Panc1 (cell line): ENCODE results near the gene CRYBG1. TPM values are rescaled to one million over a fixed set of nuclear protein-coding genes. Genes with fewer than 3 reads are reported as not detected.

ENCODE experiments used
- ATAC-seq: fragments of 200-7000 bp; cut with Tn5 transposase; 2 replicates; pipeline ENCODE4 v1.9.1; 2020; ENCODE audit warnings: mild to moderate bottlenecking, moderate library complexity
- BruUV-seq: library from RNA; stranded (reverse); fragments of 400-500 nt; replicated peaks from 2 replicates; lab custom pipeline; 2021; lab: Mats Ljungman, UMichigan
- CTCF ChIA-PET: fragments of 300-600 bp; sonication (Branson Sonifier 250); formaldehyde crosslinking; loops from one replicate; lab custom pipeline; 2022; ENCODE audit warnings: antibody characterized with exemption; lab: Charles Lee
- POLR2A ChIA-PET: fragments of 300-600 bp; sonication (Branson Sonifier 250); formaldehyde crosslinking; loops from one replicate; lab custom pipeline; 2022; ENCODE audit warnings: antibody characterized with exemption; lab: Charles Lee
- DNase-seq: peaks from one replicate; pipeline ENCODE4 v3.0.0-alpha.2; 2010; ENCODE audit warnings: low read depth, low spot score
- H3K27ac ChIP-seq: 2 replicates; pipeline ENCODE4 v1.5.1; 2011; ENCODE audit warnings: mild to moderate bottlenecking, low read length, inconsistent platforms
- H3K27me3 ChIP-seq: fragments of 200-500 bp; sonication (Bioruptor generic); 2 replicates; pipeline ENCODE4 v1.6.0; 2014; ENCODE audit warnings: low read length, inconsistent platforms; ENCODE audit not compliant: control insufficient read depth, insufficient read depth
- H3K36me3 ChIP-seq: fragments of 200-500 bp; sonication (Bioruptor generic); 2 replicates; pipeline ENCODE4 v1.5.1; 2014; ENCODE audit warnings: inconsistent platforms, mild to moderate bottlenecking, low read length, moderate library complexity; ENCODE audit not compliant: control insufficient read depth, insufficient read depth
- H3K4me1 ChIP-seq: 2 replicates; pipeline ENCODE4 v1.5.1; 2011; ENCODE audit warnings: inconsistent platforms, mild to moderate bottlenecking, low read length, moderate library complexity; ENCODE audit not compliant: control insufficient read depth, insufficient read depth
- H3K4me3 ChIP-seq, 2 experiments: 2 replicates each; pipeline ENCODE4 v1.5.1; 2011 to 2012; ENCODE audit warnings: low read depth in 2 of 2, low read length in 2 of 2, mild to moderate bottlenecking in 2 of 2, inconsistent platforms in 1 of 2, moderate library complexity in 1 of 2
- H3K9me3 ChIP-seq: fragments of 200-500 bp; sonication (Bioruptor generic); 2 replicates; pipeline ENCODE4 v1.5.1; 2014; ENCODE audit warnings: low read depth, mild to moderate bottlenecking, inconsistent platforms, low read length, moderate library complexity; ENCODE audit not compliant: control insufficient read depth, insufficient read depth
- POLR2AphosphoS5 ChIP-seq: IDR thresholded peaks from 2 replicates; pipeline ENCODE4 v1.6.1; 2012; ENCODE audit warnings: mild to moderate bottlenecking, low read depth, low read length, moderate library complexity
- SIN3A ChIP-seq: IDR thresholded peaks from 2 replicates; pipeline ENCODE4 v1.6.1; 2012; ENCODE audit warnings: low read depth, mild to moderate bottlenecking, low read length, moderate library complexity, borderline replicate concordance; ENCODE audit not compliant: insufficient read depth
- TCF7L2 ChIP-seq: IDR thresholded peaks from 2 replicates; pipeline ENCODE4 v1.6.1; 2011; ENCODE audit warnings: mild to moderate bottlenecking, low read depth, low read length, inconsistent platforms
- in situ Hi-C: cut with HindIII; loops from 2 replicates; pipeline ENCODE4 v1.10.0; 2016; ENCODE audit warnings: low sequenced_read_pairs, low pct_unique_long_range_greater_than_20kb
- intact Hi-C: fragments of 100-400 bp; cut with micrococcal nuclease; formaldehyde crosslinking; loops from one replicate; pipeline ENCODE4 v1.10.0; 2022; ENCODE audit not compliant: unreplicated experiment
- total RNA-seq: library from RNA; stranded (reverse); gene quantifications from one replicate; pipeline ENCODE4 v1.2.1, GENCODE V29; 2021; ENCODE audit not compliant: unreplicated experiment
- TF ChIP-seq, protein P1 (sequence below), 2 experiments: IDR thresholded peaks; 2 replicates each; pipeline ENCODE4 v1.6.1; 2011 to 2012; ENCODE audit warnings: low read depth in 2 of 2, control low read depth in 1 of 2, low read length in 1 of 2, mild to moderate bottlenecking in 1 of 2, moderate library complexity in 1 of 2; ENCODE audit not compliant: insufficient read depth in 1 of 2
- TF ChIP-seq, protein P2 (sequence below): fragments of 450-650 bp; IDR thresholded peaks from 2 replicates; pipeline ENCODE4 v1.5.1; 2017; ENCODE audit warnings: mild to moderate bottlenecking

The CRYBG1 gene
- total RNA-seq, 1 experiment from 2014 or later = 32.3 TPM

DNA sequence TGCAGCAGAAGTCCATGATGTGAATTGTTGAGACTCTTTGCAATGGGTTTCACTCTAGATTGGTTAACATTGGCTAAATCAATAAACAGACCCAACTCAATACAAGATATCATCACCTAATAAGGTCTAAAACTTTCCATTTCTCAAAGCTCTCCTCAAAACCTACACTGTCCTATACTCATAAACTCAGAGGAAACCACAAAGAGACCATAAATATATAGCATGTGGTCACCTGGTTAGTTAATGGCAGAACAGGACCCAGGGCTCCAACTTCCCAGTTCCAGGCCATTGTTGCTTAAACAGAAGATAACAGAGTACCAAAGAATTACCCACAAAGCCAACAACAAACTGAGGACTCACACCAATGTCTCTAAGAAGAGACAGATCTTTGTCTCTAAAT lies 256.8 kb downstream of the CRYBG1 start:
- CTCF ChIA-PET = no interaction called here
- BruUV-seq = no TSS peak

DNA sequence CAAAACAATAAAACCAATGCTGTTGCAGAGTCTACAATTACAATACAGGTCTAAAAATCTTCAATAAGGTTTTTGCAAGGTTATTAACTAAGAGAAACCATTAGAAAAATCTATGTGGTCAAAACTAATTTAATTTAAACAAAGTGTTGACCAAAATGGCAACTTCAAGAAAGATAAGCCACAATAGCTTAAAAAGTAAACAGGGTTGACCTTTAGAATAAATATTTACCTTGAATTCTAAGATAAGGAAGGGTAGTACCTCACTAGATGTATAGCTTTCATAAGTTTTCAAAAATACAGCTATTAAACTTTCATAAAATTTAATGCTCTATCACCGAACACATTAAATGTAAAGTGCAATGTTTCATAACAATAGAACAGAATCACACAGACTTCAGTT lies 257.3 kb downstream of the CRYBG1 start:
- Histone ChIP-seq H3K27me3 (no peaks in the 10 kb centered on the region), H3K4me3 (no peak overlapping the region), H3K27ac (no peak overlapping the region), H3K9me3 (no peaks in the 10 kb centered on the region), H3K36me3 (no peaks in the 10 kb centered on the region), H3K4me1 (no peaks in the 10 kb centered on the region)
- intact Hi-C loops (no loop called here), in situ Hi-C loops (no loop called here)
- DNase-seq (no peak), ATAC-seq (no peak)
- ChIA-PET CTCF (no interaction called here), POLR2A (no interaction called here)
- TF ChIP-seq POLR2AphosphoS5 (no peak), TCF7L2 (no peak), SIN3A (no peak)
- TF ChIP-seq, protein P1, sequence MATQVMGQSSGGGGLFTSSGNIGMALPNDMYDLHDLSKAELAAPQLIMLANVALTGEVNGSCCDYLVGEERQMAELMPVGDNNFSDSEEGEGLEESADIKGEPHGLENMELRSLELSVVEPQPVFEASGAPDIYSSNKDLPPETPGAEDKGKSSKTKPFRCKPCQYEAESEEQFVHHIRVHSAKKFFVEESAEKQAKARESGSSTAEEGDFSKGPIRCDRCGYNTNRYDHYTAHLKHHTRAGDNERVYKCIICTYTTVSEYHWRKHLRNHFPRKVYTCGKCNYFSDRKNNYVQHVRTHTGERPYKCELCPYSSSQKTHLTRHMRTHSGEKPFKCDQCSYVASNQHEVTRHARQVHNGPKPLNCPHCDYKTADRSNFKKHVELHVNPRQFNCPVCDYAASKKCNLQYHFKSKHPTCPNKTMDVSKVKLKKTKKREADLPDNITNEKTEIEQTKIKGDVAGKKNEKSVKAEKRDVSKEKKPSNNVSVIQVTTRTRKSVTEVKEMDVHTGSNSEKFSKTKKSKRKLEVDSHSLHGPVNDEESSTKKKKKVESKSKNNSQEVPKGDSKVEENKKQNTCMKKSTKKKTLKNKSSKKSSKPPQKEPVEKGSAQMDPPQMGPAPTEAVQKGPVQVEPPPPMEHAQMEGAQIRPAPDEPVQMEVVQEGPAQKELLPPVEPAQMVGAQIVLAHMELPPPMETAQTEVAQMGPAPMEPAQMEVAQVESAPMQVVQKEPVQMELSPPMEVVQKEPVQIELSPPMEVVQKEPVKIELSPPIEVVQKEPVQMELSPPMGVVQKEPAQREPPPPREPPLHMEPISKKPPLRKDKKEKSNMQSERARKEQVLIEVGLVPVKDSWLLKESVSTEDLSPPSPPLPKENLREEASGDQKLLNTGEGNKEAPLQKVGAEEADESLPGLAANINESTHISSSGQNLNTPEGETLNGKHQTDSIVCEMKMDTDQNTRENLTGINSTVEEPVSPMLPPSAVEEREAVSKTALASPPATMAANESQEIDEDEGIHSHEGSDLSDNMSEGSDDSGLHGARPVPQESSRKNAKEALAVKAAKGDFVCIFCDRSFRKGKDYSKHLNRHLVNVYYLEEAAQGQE (IDR thresholded peaks at IDR 0.05; ENCODE audit: insufficient read depth in 1 of 2, low read depth in 2 of 2, low read length in 1 of 2) = no peak
- TF ChIP-seq, protein P2, sequence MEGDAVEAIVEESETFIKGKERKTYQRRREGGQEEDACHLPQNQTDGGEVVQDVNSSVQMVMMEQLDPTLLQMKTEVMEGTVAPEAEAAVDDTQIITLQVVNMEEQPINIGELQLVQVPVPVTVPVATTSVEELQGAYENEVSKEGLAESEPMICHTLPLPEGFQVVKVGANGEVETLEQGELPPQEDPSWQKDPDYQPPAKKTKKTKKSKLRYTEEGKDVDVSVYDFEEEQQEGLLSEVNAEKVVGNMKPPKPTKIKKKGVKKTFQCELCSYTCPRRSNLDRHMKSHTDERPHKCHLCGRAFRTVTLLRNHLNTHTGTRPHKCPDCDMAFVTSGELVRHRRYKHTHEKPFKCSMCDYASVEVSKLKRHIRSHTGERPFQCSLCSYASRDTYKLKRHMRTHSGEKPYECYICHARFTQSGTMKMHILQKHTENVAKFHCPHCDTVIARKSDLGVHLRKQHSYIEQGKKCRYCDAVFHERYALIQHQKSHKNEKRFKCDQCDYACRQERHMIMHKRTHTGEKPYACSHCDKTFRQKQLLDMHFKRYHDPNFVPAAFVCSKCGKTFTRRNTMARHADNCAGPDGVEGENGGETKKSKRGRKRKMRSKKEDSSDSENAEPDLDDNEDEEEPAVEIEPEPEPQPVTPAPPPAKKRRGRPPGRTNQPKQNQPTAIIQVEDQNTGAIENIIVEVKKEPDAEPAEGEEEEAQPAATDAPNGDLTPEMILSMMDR = no peak
- no TSS peak for BruUV-seq

More for the DNA sequence above, 256.8 kb downstream of the CRYBG1 start:
- POLR2A ChIA-PET = no interaction called here
- no peak overlapping the region for H3K27ac ChIP-seq
- TF ChIP-seq, protein P2 = no peak
- no peak for TF ChIP-seq POLR2AphosphoS5
- no peak for TF ChIP-seq TCF7L2
- TF ChIP-seq, protein P1 (IDR thresholded peaks at IDR 0.05; ENCODE audit: insufficient read depth in 1 of 2, low read depth in 2 of 2, low read length in 1 of 2) = no peak
- TF ChIP-seq SIN3A = no peak
- DNase-seq = no peak
- ATAC-seq = no peak
- no peaks in the 10 kb centered on the region for H3K36me3 ChIP-seq
- no peaks in the 10 kb centered on the region for H3K27me3 ChIP-seq
- in situ Hi-C loops (no loop called here), intact Hi-C loops (no loop called here)
- no peaks in the 10 kb centered on the region for H3K4me1 ChIP-seq
- no peak overlapping the region for H3K4me3 ChIP-seq
- H3K9me3 ChIP-seq = no peaks in the 10 kb centered on the region
